ENCODE results near the gene PTRH1.

Gene PTRH1

DNA sequence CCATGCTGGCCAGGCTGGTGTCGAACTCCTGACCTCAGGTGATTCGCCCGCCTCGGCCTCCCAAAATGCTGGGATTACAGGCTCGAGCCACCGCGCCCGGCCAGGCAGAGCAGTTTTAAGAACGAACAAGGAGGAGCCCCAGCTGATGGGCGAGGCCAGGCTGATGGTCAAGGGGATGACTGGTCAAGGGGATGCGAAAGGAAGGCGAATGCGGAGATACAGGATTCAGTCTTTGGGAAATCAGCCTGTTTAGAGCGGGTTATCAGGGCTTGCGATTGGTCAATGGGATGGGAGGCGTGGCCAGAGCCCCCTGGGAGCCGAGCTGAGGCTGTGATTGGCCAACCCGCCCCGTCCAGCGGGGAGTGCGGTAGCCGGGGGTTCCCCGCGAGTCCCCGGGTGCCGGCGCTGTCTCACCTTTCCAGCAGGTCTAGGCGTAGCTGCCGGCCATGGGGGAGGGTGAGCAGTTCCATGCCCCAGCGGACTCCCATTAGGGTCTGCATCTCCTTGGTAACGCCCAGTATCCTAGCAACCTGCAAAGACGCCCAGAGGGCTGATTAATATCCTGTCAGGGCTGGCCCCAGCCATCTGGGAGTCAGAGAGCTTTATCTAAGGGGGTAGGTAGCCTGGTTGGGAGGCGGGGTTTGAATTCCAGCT lies 27.1 kb upstream of the PTRH1 start:
- H3K27ac ChIP-seq, result no peak overlapping the region
- DNase-seq (ENCODE audit: low read depth, low spot score), result no peak

- DNase-seq (ENCODE audit: low read depth, low spot score), result no peak
- no peak overlapping the region for H3K27ac ChIP-seq
Measured at GRCh38 chr9:127741831-127742434, 26.5 kb upstream of the PTRH1 start.

DNA sequence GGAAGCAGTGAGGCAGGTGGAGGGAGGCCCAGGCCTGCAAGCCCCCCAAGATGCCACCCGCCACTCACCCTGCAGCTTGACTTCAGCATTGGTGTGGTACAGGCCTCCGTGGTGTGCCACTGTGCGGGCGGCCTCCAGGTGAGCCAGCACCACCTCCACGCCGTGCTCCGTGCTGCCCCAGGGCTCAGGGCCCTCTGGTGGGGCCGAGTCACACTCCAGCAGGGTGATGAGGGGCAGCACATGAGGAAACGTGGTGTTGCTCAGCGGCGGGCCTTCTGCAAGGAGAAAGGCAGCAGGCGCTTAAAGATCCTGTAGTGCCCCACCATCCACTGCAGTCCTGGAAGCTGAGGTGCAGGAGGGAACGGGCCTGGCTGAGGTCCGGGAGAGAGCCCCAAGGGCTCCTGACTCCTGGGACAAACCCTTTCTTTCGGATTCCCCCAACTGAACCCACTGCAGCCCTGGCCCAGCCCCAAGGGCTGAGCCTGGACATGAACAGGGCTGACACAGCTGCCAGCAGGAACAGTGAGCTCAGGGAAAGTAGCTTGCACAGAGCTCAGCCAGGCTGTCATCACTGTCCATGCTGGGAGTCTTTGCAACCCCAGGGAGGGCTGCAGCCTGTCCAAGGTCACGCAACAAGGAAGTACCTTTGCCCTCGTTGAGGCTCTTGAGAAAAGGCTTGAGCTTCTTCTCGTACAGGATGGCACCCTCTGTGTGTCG lies 24.3 kb upstream of the PTRH1 start:
- no peak for DNase-seq (ENCODE audit: low read depth, low spot score)
- peak overlapping the region; percentile 75 for H3K27ac ChIP-seq

- DNase-seq (ENCODE audit: low read depth, low spot score), result no peak
- H3K27ac ChIP-seq, result no peak overlapping the region
Measured at GRCh38 chr9:127738666-127739065, 23.2 kb upstream of the PTRH1 start.

DNA sequence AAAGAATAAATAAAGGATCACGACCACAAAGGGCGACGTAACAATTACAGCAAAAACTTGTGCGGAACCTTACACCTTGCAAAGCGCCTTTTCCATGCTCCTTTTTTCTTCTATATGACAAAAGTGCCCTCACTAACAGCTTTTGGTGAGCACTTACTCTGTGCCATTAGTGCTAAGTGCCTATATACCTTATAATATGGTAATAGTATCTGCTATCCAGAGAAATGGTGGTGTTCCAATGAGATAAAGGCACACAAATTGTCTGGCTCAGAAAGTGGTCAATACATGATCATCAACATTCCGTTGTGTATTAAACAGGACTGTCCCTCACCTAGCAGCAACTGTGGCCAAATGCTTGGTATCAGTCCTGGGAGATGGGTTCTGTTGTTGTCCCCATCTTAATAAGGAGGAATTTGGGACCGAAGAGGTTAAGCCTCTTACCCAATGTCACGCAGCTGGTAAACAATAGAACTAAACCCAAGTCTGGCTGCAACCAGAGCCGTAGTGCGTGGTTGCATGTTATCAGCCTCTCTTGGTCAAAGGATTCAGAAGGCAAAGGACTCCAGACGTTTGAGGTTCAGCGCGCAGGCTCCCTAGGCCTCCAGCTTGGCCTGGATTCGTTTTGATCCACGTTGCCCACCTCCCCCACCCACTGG lies 20.2 kb upstream of the PTRH1 start:
- no peak for DNase-seq (ENCODE audit: low read depth, low spot score)
- peak overlapping the region; percentile 80 for H3K27ac ChIP-seq

DNA sequence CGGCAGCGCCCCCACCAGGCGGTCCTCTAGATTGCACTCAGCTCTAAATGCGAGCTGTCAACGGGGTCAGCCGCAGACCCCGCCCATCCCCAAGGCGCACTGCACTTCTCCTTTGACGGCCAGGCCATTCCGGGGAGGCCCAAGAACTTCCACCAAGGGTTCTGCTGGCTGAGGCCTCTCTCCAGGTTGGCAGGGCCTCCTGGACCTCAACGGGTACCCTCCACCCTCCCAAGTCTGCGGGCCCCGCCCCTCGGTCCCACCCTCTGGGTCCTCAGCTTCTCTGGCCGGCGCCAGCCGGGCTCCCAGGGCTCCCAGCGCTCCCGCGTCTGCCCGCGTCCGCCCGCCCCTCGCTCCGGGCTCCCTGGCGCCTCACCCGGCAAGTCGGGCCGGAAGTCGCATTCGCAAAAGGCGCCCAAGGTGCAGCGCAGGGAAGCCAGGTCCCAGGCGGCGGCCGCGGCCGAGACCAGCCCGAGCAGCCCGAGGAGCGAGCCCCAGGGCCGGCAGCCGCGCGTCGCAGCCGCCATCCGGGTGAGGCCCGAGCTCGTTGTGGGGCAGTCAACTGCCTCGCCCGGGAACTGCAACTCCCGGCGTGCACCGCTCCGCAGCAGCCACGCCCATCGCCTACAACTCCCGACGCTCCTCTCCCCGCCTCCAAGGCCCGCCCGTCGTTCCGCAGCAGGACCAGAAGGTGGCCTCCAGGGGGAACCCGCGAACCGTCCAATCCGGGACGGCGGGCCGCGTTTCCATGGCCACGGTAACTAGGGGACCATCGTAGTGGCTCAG lies 19.5 kb upstream of the PTRH1 start, which contains the start of gene TOR2A:
TOR2A (minus strand) TSS at position 548 of the 783 bp plus-strand sequence; CDS start at position 524, 24 bp downstream.
- DNase-seq (ENCODE audit: low read depth, low spot score), result peak; percentile 80
- H3K27ac ChIP-seq, result peak within 1 kb of the TSS; percentile 80

- DNase-seq (ENCODE audit: low read depth, low spot score), result no peak
- peak overlapping the region; percentile 80 for H3K27ac ChIP-seq
Measured at GRCh38 chr9:127734247-127734746, 18.8 kb upstream of the PTRH1 start.

DNA sequence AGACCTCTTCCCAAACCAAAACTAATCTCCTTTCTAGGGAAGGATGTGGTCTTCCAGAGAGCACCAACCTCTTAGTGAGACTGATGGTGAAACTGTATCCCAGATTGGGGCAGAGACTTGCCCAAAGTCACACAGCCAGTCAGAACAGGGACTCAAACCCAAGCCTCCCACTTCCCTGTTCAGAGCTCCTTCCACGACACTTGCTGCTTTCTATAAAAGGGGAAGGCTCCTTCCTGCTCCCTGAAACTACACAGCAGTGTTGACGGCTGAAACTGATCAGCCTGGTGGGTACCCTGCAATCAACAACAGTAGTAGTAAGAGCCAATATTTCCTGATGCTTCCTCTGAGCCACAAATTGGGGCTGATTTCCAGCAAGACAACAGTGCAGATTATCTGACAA lies 18.2 kb upstream of the PTRH1 start:
- no peak overlapping the region for H3K27ac ChIP-seq
- no peak for DNase-seq (ENCODE audit: low read depth, low spot score)

GRCh38 chr9:127732444-127732843 lies 17.0 kb upstream of the PTRH1 start:
- no peak for DNase-seq (ENCODE audit: low read depth, low spot score)
- H3K27ac ChIP-seq, result no peak overlapping the region

- H3K27ac ChIP-seq, result no peak overlapping the region
- DNase-seq (ENCODE audit: low read depth, low spot score), result no peak
Measured at GRCh38 chr9:127731938-127732337, 16.5 kb upstream of the PTRH1 start.

GRCh38 chr9:127730799-127731410 lies 15.4 kb upstream of the PTRH1 start:
- DNase-seq (ENCODE audit: low read depth, low spot score), result no peak
- no peak overlapping the region for H3K27ac ChIP-seq

- no peak overlapping the region for H3K27ac ChIP-seq
- no peak for DNase-seq (ENCODE audit: low read depth, low spot score)
Measured at GRCh38 chr9:127730262-127730661, 14.8 kb upstream of the PTRH1 start.

- DNase-seq (ENCODE audit: low read depth, low spot score), result no peak
- H3K27ac ChIP-seq, result no peak overlapping the region
Measured at GRCh38 chr9:127729522-127730256, 14.2 kb upstream of the PTRH1 start.

DNA sequence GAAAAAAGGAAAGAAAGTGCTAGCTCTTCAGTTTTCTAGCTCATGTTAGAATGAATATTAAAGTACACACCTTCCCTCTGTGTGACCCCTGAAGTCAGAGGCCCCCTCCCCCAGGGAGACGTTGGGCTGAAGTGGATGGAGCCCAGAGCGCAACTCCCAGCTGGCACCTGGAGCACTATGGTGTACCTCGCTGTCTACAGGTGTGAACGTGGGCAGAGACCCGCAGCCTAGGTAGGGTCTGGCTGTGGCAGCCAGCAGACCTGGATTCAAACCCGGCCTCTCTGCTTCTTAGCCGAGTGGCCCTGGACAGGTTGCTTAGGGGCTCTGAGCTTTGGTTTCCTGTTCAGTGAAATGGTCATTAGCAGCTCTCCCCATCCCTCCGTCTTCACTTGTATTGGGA lies 13.3 kb upstream of the PTRH1 start:
- DNase-seq (ENCODE audit: low read depth, low spot score), result no peak
- H3K27ac ChIP-seq, result no peak overlapping the region

DNA sequence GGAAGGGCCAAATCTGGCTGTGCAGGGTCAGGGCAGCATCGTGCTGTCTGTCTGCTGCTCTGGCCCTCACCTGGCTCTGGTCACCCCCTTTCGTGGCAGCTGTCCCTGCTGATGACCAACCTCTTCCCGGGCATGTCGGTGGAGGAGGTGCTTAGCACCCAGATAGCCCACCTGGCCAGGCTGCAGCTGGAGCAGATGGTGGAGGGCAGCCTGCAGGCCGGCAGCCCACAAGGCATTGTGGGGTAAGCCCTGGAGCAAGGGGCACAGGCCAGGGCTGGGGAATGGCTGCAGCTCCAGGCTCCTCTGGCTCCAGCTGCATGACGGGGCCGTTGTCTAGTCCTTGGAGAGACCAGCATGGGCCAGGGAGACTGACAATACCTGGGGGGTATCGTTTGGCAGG lies 11.4 kb upstream of the PTRH1 start:
- DNase-seq (ENCODE audit: low read depth, low spot score), result no peak
- no peak overlapping the region for H3K27ac ChIP-seq

- no peak for DNase-seq (ENCODE audit: low read depth, low spot score)
- no peak overlapping the region for H3K27ac ChIP-seq
Measured at GRCh38 chr9:127724012-127724411, 8.5 kb upstream of the PTRH1 start.

DNA sequence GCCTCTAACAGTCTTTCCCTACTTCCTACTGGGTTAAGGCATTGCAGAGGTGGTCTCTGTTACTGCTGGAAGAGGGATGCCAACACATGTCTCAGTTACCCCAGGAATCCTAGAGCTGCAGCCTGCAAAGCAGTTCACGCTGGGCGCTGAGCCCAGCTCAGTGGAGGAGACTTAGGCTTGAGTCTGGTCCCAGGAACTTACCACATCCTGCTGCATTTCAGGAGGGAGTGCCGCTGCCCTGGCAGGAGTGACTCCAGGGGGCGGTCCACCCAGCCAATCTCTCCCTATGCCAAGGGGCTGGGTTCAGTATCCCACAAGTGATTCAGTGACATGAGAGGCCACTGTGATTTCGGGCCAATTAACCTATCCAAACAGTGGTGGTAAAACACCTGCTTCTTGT lies 8.0 kb upstream of the PTRH1 start:
- no peak for DNase-seq (ENCODE audit: low read depth, low spot score)

GRCh38 chr9:127723013-127723412 lies 7.5 kb upstream of the PTRH1 start:
- DNase-seq (ENCODE audit: low read depth, low spot score), result no peak

More for the DNA sequence above, 8.0 kb upstream of the PTRH1 start:
- no peak overlapping the region for H3K27ac ChIP-seq

More at GRCh38 chr9:127723013-127723412, 7.5 kb upstream of the PTRH1 start:
- no peak overlapping the region for H3K27ac ChIP-seq

All from epithelial cell of prostate (primary cell).